ENCODE measurements around the gene SH3GLB1.

- TF ChIP-seq CTCF (IDR thresholded peaks at IDR 0.05; ENCODE audit: low read depth, low read length, missing input control): no peak
- TF ChIP-seq ATF3 (IDR thresholded peaks at IDR 0.05): no peak
- TF ChIP-seq JUND (IDR thresholded peaks at IDR 0.05): no peak
- TF ChIP-seq REST (IDR thresholded peaks at IDR 0.05): no peak
- no peak for TF ChIP-seq YY1 (IDR thresholded peaks at IDR 0.05)
- no peak for TF ChIP-seq RXRA (IDR thresholded peaks at IDR 0.05)
- TF ChIP-seq MAX (IDR thresholded peaks at IDR 0.05): no peak
- no peak for TF ChIP-seq HNF4A (conservative IDR thresholded peaks at IDR 0.05)
Measured at GRCh38 chr1:86748622-86749373, 44.4 kb downstream of the SH3GLB1 start.
